AG04449 (cell line): ENCODE measurements around the gene CTDSPL.

Experiments
- CTCF ChIA-PET: fragments of 350-600 bp; formaldehyde crosslinking; extraction: SDS; loops from one replicate; lab custom pipeline; 2021; ENCODE audit warnings: antibody characterized with exemption; lab: Yijun Ruan, JAX
- POLR2A ChIA-PET: fragments of 400-600, 350-600 bp; formaldehyde crosslinking; extraction: SDS; loops from one replicate; lab custom pipeline; 2020; ENCODE audit warnings: antibody characterized with exemption, inconsistent platforms; lab: Yijun Ruan, JAX
- DNase-seq: peaks from one replicate; pipeline ENCODE4 v3.0.0-alpha.2; 2010; ENCODE audit warnings: low read depth, low spot score
- H3K4me3 ChIP-seq: 2 replicates; pipeline ENCODE4 v1.5.1; 2011; ENCODE audit warnings: low read depth, mild to moderate bottlenecking, control low read depth, low read length
- TF ChIP-seq, protein P1 (sequence below): IDR thresholded peaks from one replicate; pipeline ENCODE4 v1.5.1; 2011; ENCODE audit warnings: mild to moderate bottlenecking, moderate library complexity, low read length, control low read depth, inconsistent platforms; ENCODE audit not compliant: insufficient read depth; ENCODE audit errors: missing control alignments

Gene CTDSPL

DNA sequence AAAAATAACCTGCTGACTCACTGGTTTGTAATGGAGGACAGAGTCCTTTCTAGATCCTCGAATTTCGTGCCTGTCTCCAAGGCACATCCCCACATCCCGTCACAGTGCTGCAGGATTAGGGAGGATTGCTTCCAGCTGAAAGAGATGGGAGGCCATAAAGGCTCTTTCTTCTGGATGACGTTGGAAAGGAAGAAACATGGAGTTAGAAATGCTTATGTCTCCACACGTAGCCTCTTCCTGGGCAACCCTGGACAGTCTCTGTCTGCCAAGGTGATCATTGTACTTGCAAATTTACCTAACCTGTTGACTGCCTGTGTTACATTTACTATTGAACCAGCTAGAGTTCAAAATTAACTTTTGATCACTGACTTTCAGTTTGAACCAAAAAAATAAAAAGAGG, 101.3 kb downstream of the CTDSPL start:
- ChIA-PET POLR2A (no interaction called here), CTCF (interaction anchor here (0.8 to 11.0 kb wide), 6 partner anchors 7 to 62 kb away, joined by 3 to 145 read pairs (median 4); no protein-coding TSS in a partner anchor)
- no peak for DNase-seq
- no peak overlapping the region for H3K4me3 ChIP-seq
- TF ChIP-seq, protein P1, sequence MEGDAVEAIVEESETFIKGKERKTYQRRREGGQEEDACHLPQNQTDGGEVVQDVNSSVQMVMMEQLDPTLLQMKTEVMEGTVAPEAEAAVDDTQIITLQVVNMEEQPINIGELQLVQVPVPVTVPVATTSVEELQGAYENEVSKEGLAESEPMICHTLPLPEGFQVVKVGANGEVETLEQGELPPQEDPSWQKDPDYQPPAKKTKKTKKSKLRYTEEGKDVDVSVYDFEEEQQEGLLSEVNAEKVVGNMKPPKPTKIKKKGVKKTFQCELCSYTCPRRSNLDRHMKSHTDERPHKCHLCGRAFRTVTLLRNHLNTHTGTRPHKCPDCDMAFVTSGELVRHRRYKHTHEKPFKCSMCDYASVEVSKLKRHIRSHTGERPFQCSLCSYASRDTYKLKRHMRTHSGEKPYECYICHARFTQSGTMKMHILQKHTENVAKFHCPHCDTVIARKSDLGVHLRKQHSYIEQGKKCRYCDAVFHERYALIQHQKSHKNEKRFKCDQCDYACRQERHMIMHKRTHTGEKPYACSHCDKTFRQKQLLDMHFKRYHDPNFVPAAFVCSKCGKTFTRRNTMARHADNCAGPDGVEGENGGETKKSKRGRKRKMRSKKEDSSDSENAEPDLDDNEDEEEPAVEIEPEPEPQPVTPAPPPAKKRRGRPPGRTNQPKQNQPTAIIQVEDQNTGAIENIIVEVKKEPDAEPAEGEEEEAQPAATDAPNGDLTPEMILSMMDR: no peak

DNA sequence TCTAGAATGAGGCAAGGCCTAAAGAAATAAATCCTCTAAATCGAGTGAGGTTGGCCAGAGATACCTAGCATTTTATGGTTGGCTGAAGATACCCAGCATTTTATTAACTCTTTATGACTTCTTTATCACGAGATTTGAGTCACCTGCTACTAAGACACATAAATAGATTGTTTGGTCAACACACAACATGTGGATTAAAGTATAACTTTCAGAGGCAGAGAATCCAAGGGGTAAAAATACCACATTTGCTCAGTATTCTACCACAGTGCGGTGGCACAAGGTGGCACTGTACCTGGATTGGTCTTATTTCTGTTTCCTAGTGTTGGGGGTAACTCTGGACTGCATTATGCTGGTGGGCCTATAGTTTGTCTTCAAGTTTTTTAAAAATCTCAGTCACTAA, 102.0 kb downstream of the CTDSPL start:
- H3K4me3 ChIP-seq: no peak overlapping the region
- CTCF ChIA-PET: interaction anchor here (1.8 to 11.0 kb wide), 3 partner anchors 8 to 33 kb away, joined by 6 to 145 read pairs (median 47); no protein-coding TSS in a partner anchor
- no peak for DNase-seq
- TF ChIP-seq, protein P1: no peak
- POLR2A ChIA-PET: no interaction called here

GRCh38 chr3:37964146-37964545, 102.5 kb downstream of the CTDSPL start:
- H3K4me3 ChIP-seq: no peak overlapping the region
- DNase-seq: no peak
- POLR2A ChIA-PET: no interaction called here
- CTCF ChIA-PET: interaction anchor here (1.8 to 11.0 kb wide), 3 partner anchors 9 to 33 kb away, joined by 6 to 145 read pairs (median 47); no protein-coding TSS in a partner anchor
- TF ChIP-seq, protein P1: no peak

- no peak overlapping the region for H3K4me3 ChIP-seq
- POLR2A ChIA-PET: no interaction called here
- CTCF ChIA-PET: interaction anchor here (0.9 to 11.0 kb wide), 4 partner anchors 9 to 32 kb away, joined by 4 to 145 read pairs (median 26); no protein-coding TSS in a partner anchor
- TF ChIP-seq, protein P1: no peak
- DNase-seq: no peak
These were observed 103.0 kb downstream of the CTDSPL start for GRCh38 chr3:37964716-37965115.

DNA sequence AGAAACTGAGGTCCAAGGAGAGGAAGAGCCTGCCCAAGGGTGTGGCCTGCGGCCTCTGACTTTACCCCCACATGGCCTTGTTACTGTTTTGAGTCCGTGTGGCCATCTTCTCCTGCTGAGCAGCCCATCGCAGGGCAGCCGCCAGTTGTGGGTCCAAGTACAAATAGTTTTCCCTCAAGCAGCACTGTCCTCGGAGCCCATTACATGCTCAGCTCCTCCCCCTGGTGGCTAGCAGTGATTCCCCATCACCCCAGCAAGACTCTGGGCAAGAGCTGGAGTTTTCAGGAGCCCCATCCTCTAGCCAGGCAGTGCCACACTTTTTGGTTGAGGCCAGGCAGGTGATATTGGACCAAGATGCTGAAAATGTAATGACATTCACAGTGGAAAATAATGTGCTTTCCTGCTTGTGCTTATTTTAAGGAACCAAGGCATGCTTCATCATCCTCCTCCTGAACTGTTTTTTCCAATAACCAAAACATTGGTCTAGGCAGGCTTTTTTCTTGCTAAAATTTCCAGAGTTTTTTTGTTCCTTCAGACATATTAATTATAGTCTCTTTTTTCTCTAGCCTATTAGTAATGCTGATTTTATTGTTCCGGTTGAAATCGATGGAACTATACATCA, 105.7 kb downstream of the CTDSPL start:
- no peak overlapping the region for H3K4me3 ChIP-seq
- DNase-seq: no peak
- TF ChIP-seq, protein P1: peak; percentile 95
- ChIA-PET POLR2A (no interaction called here), CTCF (interaction anchor here (0.7 to 11.0 kb wide), 36 partner anchors 9 to 189 kb away, joined by 3 to 145 read pairs (median 5); no protein-coding TSS in a partner anchor)

- H3K4me3 ChIP-seq: no peak overlapping the region
- DNase-seq: no peak
- TF ChIP-seq, protein P1: no peak
- CTCF ChIA-PET: interaction anchor here (0.7 to 11.0 kb wide), 28 partner anchors 8 to 160 kb away, joined by 3 to 145 read pairs (median 6); no protein-coding TSS in a partner anchor
- POLR2A ChIA-PET: no interaction called here
These were observed 106.5 kb downstream of the CTDSPL start for GRCh38 chr3:37968199-37968598.
